GM12872 (cell line): ENCODE measurements around the gene CGB5.
"Not testable (repeated sequence)": the region's sequence is repeated elsewhere in the genome, so short reads cannot be mapped to it uniquely, and the experiment has no call there.

Experiments
- CTCF ChIP-seq: IDR thresholded peaks from 3 replicates; pipeline ENCODE4 v1.5.1; 2011; ENCODE audit warnings: low read depth, mild to moderate bottlenecking, low read length, moderate library complexity; ENCODE audit not compliant: insufficient read depth

Gene CGB5

GRCh38 chr19:49043548-49043947, at the start of gene CGB5:
Gene CGB5 (plus strand): TSS chr19:49043848. CDS start chr19:49044210, 362 bp downstream.
- TF ChIP-seq CTCF: not testable (repeated sequence)

- no peak for TF ChIP-seq CTCF
Measured at GRCh38 chr19:48994035-48994386, 49.6 kb upstream of the CGB5 start.

GRCh38 chr19:48997972-48998371, 45.7 kb upstream of the CGB5 start:
- peak; percentile 69 for TF ChIP-seq CTCF

GRCh38 chr19:48999481-49000325, 43.9 kb upstream of the CGB5 start:
- peak; percentile 80 for TF ChIP-seq CTCF

- no peak for TF ChIP-seq CTCF
Measured at GRCh38 chr19:49004133-49004532, 39.5 kb upstream of the CGB5 start.

GRCh38 chr19:49004964-49005614, 38.6 kb upstream of the CGB5 start:
- TF ChIP-seq CTCF: no peak

GRCh38 chr19:49006905-49007304, 36.7 kb upstream of the CGB5 start:
- TF ChIP-seq CTCF: no peak
